HCT116 (cell line): ENCODE results near the gene TBC1D21. TPM values are rescaled to one million over a fixed set of nuclear protein-coding genes. Genes with fewer than 3 reads are reported as not detected.

Source experiments
- ATAC-seq: fragments of 200-7000 bp; cut with Tn5 transposase; 2 replicates; pipeline ENCODE4 v1.9.1; 2020; ENCODE audit warnings: mild to moderate bottlenecking, moderate library complexity
- BruUV-seq: library from RNA; stranded (reverse); fragments of 400-500 nt; replicated peaks from 2 replicates; lab custom pipeline; 2021; lab: Mats Ljungman, UMichigan
- CTCF ChIA-PET: fragments of 300-600 bp; sonication (Branson Sonifier 250); formaldehyde crosslinking; loops from one replicate; lab custom pipeline; 2021; ENCODE audit warnings: antibody characterized with exemption; lab: Charles Lee
- POLR2A ChIA-PET: fragments of 300-600, 350-600 bp; sonication (Branson Sonifier 250); formaldehyde crosslinking; loops from one replicate; lab custom pipeline; 2021; ENCODE audit warnings: antibody characterized with exemption; lab: Charles Lee
- RAD21 ChIA-PET, 2 experiments: fragments of 300-600 bp; sonication (Branson Sonifier 250); formaldehyde crosslinking; loops; one replicate each; lab custom pipeline; 2023; ENCODE audit warnings: low total read pairs in 2 of 2; ENCODE audit not compliant: uncharacterized antibody in 2 of 2, unreplicated experiment in 2 of 2, low non-redundant PET in 1 of 2; lab: Charles Lee
- DNase-seq: peaks from one replicate; pipeline ENCODE4 v3.0.0-alpha.2; 2010; ENCODE audit warnings: low read depth, low spot score
- H2AFZ ChIP-seq: fragments of 200-600 bp; shearing (Covaris generic), sonication (generic); 2 replicates; pipeline ENCODE4 v1.6.1; 2017; ENCODE audit warnings: low read depth, mixed run types, mixed read lengths, antibody characterized with exemption, low read length; ENCODE audit not compliant: poor library complexity, severe bottlenecking
- H3K27ac ChIP-seq: 2 replicates; pipeline ENCODE4 v1.5.1; 2012; ENCODE audit warnings: low read depth, low read length
- H3K27me3 ChIP-seq: fragments of 200-600 bp; sonication (generic); 2 replicates; pipeline ENCODE4 v1.6.1; 2016; ENCODE audit warnings: mixed run types, low read length, mixed read lengths; ENCODE audit not compliant: insufficient read depth
- H3K36me3 ChIP-seq, 2 experiments: fragments of 200-500 bp in 1 of 2; fragments of 200-600 bp in 1 of 2; sonication (Bioruptor generic) in 1 of 2; sonication (generic) in 1 of 2; 2 replicates each; pipeline versions ENCODE4 v1.5.1 to v1.6.1; 2014 to 2016; ENCODE audit warnings: low read length in 2 of 2, inconsistent platforms in 1 of 2, mixed read lengths in 1 of 2, mixed run types in 1 of 2; ENCODE audit not compliant: insufficient read depth in 2 of 2, control insufficient read depth in 1 of 2
- H3K4me1 ChIP-seq, 2 experiments: fragments of 200-600 bp in 1 of 2; sonication (generic) in 1 of 2; 2 replicates each; pipeline versions ENCODE4 v1.5.1 to v1.6.1; 2012 to 2017; ENCODE audit warnings: low read length in 2 of 2, inconsistent platforms in 1 of 2, mild to moderate bottlenecking in 1 of 2, mixed read lengths in 1 of 2, mixed run types in 1 of 2, moderate library complexity in 1 of 2; ENCODE audit not compliant: insufficient read depth in 2 of 2, control insufficient read depth in 1 of 2
- H3K4me2 ChIP-seq: fragments of 200-600 bp; sonication (generic); 2 replicates; pipeline ENCODE4 v1.6.1; 2017; ENCODE audit warnings: mixed run types, low read length, mixed read lengths
- H3K4me3 ChIP-seq, 2 experiments: fragments of 200-600 bp in 1 of 2; sonication (generic) in 1 of 2; replicated peaks in 1 of 2; 2 replicates each; pipeline ENCODE4 v1.5.1; 2011 to 2016; ENCODE audit warnings: low read length in 2 of 2, control low read depth in 1 of 2, low read depth in 1 of 2, mild to moderate bottlenecking in 1 of 2, mixed read lengths in 1 of 2, mixed run types in 1 of 2
- H3K79me2 ChIP-seq: fragments of 200-600 bp; sonication (generic); 2 replicates; pipeline ENCODE4 v1.6.1; 2017; ENCODE audit warnings: mild to moderate bottlenecking, mixed run types, low read length, moderate library complexity, mixed read lengths; ENCODE audit not compliant: insufficient read depth
- H3K9ac ChIP-seq: fragments of 200-600 bp; sonication (generic); 2 replicates; pipeline ENCODE4 v1.6.1; 2016; ENCODE audit warnings: low read length, mixed read lengths
- H3K9me2 ChIP-seq: fragments of 200-600 bp; sonication (generic), shearing (Covaris generic); 2 replicates; pipeline ENCODE4 v1.6.1; 2017; ENCODE audit warnings: mixed run types, mild to moderate bottlenecking, moderate library complexity; ENCODE audit not compliant: insufficient read depth
- H3K9me3 ChIP-seq, 2 experiments: fragments of 200-500 bp in 1 of 2; fragments of 200-600 bp in 1 of 2; sonication (Bioruptor generic) in 1 of 2; sonication (generic) in 1 of 2; 2 replicates each; pipeline ENCODE4 v1.6.1; 2014 to 2017; ENCODE audit warnings: low read length in 2 of 2, mixed read lengths in 2 of 2, inconsistent platforms in 1 of 2, low read depth in 1 of 2, mild to moderate bottlenecking in 1 of 2, mixed run types in 1 of 2, moderate library complexity in 1 of 2; ENCODE audit not compliant: control insufficient read depth in 1 of 2, insufficient read depth in 1 of 2
- H4K20me1 ChIP-seq: fragments of 200-600 bp; sonication (generic), shearing (Covaris generic); 2 replicates; pipeline ENCODE4 v1.6.1; 2017; ENCODE audit warnings: mixed run types, mild to moderate bottlenecking, moderate library complexity; ENCODE audit not compliant: insufficient read depth
- ATF3 ChIP-seq: IDR thresholded peaks from 2 replicates; pipeline ENCODE4 v1.6.1; 2012
- CBX3 ChIP-seq: IDR thresholded peaks from 2 replicates; pipeline ENCODE4 v1.6.1; 2012; ENCODE audit warnings: low read depth
- ELF1 ChIP-seq: IDR thresholded peaks from 2 replicates; pipeline ENCODE4 v1.6.1; 2012; ENCODE audit warnings: low read depth, borderline replicate concordance
- EZH2 ChIP-seq: fragments of 200-600 bp; sonication (generic); IDR thresholded peaks from 2 replicates; pipeline ENCODE4 v1.6.1; 2017; ENCODE audit warnings: antibody characterized with exemption, mixed run types
- EZH2phosphoT487 ChIP-seq: fragments of 200-600 bp; IDR thresholded peaks from 2 replicates; pipeline ENCODE4 v1.6.1; 2018; ENCODE audit warnings: antibody characterized with exemption, borderline replicate concordance
- JUND ChIP-seq: IDR thresholded peaks from 2 replicates; pipeline ENCODE4 v1.6.1; 2012
- RAD21 ChIP-seq: IDR thresholded peaks from 2 replicates; pipeline ENCODE4 v1.6.1; 2012; ENCODE audit warnings: low read depth, mild to moderate bottlenecking
- REST ChIP-seq: IDR thresholded peaks from 2 replicates; pipeline ENCODE4 v1.6.1; 2012; ENCODE audit warnings: low read depth
- SP1 ChIP-seq: IDR thresholded peaks from 2 replicates; pipeline ENCODE4 v1.6.1; 2012; ENCODE audit warnings: low read depth
- TCF7L2 ChIP-seq: IDR thresholded peaks from 2 replicates; pipeline ENCODE4 v1.7.0; 2011; ENCODE audit warnings: borderline replicate concordance, inconsistent platforms; ENCODE audit not compliant: insufficient read depth, insufficient read length; ENCODE audit errors: extremely low read depth
- YY1 ChIP-seq: IDR thresholded peaks from 2 replicates; pipeline ENCODE4 v1.6.1; 2011; ENCODE audit warnings: low read length, low read depth, moderate library complexity, mild to moderate bottlenecking; ENCODE audit not compliant: insufficient replicate concordance; ENCODE audit errors: extremely low read depth
- ZNF274 ChIP-seq: fragments of 200-500 bp; sonication (Bioruptor generic); IDR thresholded peaks from 2 replicates; pipeline ENCODE4 v1.6.1; 2014; ENCODE audit warnings: mild to moderate bottlenecking, low read depth, low read length, inconsistent platforms
- intact Hi-C: fragments of 100-400 bp; cut with micrococcal nuclease; formaldehyde crosslinking; loops from 2 replicates; pipeline ENCODE4 v1.10.0; 2022
- total RNA-seq: library from RNA; stranded (reverse); gene quantifications from one replicate; pipeline ENCODE4 v1.2.1, GENCODE V29; 2021; ENCODE audit not compliant: unreplicated experiment

TBC1D21 gene
- total RNA-seq, 1 experiment from 2014 or later, result not detected

DNA sequence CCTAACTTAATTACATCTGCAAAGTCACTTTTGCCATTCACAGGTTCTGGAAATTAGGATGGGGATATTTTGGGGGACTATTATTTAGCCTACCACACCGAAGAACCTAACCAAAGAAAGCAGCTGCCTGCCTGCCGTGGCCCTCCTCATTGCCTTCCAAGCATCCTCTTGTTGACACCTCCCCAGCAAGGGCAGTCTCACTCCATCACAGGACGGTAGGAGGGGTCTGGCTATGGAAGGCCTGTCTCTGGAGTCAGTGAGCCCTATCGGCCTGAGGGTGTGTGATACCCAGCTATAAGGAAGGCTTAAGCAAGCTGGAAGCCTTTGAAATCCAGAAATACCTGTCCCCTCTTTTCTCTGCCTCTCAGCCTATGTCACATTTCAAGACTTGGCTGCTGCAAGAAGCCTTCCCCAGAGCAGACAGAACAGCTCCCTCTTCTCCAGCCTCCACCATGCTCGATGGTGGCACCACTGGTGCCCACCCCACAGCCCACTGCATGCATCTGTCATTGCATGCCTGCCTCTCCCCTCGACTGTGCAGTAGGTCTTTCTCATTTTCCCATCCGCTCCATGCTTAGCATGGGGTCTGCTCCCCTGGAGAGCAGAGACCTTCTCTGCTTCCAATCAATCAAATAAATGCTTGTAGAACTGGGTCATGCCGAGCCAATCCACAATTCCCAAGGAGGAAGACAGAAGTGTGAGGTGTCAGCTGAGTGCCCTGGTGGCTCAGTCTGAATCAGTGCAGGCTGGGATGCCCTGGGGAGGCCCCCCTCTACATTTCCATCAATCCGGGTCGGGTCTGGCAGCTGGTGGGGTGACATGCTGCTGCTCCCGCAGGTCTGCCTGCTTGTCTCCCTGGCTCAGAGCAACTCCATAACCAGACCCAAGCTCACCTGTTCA lies 29.0 kb downstream of the TBC1D21 start:
- ATAC-seq, result no peak
- H3K27ac ChIP-seq, result no peak overlapping the region
- no peak overlapping the region for H2AFZ ChIP-seq
- no peak overlapping the region for H3K4me2 ChIP-seq
- peaks cover 0 to 8% of the 10 kb centered on the region in 2 experiments; a peak in 1 of 4 replicates for H3K4me1 ChIP-seq
- no TSS peak for BruUV-seq
- H3K9ac ChIP-seq, result no peak overlapping the region
- DNase-seq, result no peak
- no peaks in the 10 kb centered on the region for H3K79me2 ChIP-seq
- no peaks in the 10 kb centered on the region for H3K9me3 ChIP-seq
- TF ChIP-seq EZH2 (no peak), ATF3 (no peak), RAD21 (no peak), YY1 (no peak), TCF7L2 (no peak), JUND (no peak), EZH2phosphoT487 (no peak), REST (no peak), ZNF274 (no peak), CBX3 (no peak), ELF1 (no peak), SP1 (no peak)
- H3K36me3 ChIP-seq, result no peaks in the 10 kb centered on the region
- ChIA-PET RAD21 (no interaction called here), POLR2A (no interaction called here), CTCF (interaction anchor here (1.8 kb wide), 1 partner anchor 25 kb away, joined by 4 read pairs; no protein-coding TSS in a partner anchor)
- no peaks in the 10 kb centered on the region for H4K20me1 ChIP-seq
- H3K4me3 ChIP-seq, result no peak overlapping the region
- intact Hi-C loops, result no loop called here
- H3K9me2 ChIP-seq, result no peaks in the 10 kb centered on the region
- no peaks in the 10 kb centered on the region for H3K27me3 ChIP-seq
